ENCODE data around the gene PPP1R17. TPM values are rescaled to one million over a fixed set of nuclear protein-coding genes. Genes with fewer than 3 reads are reported as not detected.
A peak's percentile ranks its signal among the peaks of the same experiment; 100 is the strongest.

Gene PPP1R17
- total RNA-seq, 4 donors from 2014 or later: not detected

DNA sequence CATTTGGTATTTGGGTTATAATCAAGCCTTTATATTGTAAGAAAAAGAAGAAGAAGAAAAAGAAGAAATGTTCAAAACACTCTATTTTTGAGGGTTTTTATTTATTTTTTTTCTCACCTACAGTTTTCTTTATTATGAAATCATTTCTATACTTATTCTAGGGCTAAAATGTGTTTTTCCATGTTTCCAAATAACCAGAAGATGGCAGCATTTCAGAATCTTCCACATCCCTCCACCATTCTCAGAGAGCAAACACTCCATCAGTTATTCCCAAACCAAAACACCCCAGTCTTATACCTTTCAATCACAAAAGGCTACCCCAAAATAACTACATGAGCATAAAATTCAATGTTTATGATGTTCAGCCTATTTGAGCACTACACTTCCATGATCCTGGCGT is 38.7 kb upstream of the PPP1R17 start:
- no peak overlapping the region for H3K27ac ChIP-seq
- WGBS, 2 donors (ENCODE audit: low coverage in 1 of 2): 88 to 100% methylated on average over 1 of the region's 1 CpG
- H3K4me3 ChIP-seq: no peak overlapping the region
- no peaks in the 10 kb centered on the region for H3K27me3 ChIP-seq
- no peaks in the 10 kb centered on the region for H3K9me3 ChIP-seq
- ATAC-seq: no peak
- no peaks in the 10 kb centered on the region for H3K4me1 ChIP-seq
- no peak for TF ChIP-seq EP300 (IDR thresholded peaks at IDR 0.05)
- TF ChIP-seq POLR2A (IDR thresholded peaks at IDR 0.05): no peak
- TF ChIP-seq POLR2AphosphoS5 (IDR thresholded peaks at IDR 0.05): no peak
- peak in 1 of 4 experiments; percentile 8 for TF ChIP-seq CTCF (IDR thresholded peaks at IDR 0.05)
- H3K36me3 ChIP-seq: no peaks in the 10 kb centered on the region

DNA sequence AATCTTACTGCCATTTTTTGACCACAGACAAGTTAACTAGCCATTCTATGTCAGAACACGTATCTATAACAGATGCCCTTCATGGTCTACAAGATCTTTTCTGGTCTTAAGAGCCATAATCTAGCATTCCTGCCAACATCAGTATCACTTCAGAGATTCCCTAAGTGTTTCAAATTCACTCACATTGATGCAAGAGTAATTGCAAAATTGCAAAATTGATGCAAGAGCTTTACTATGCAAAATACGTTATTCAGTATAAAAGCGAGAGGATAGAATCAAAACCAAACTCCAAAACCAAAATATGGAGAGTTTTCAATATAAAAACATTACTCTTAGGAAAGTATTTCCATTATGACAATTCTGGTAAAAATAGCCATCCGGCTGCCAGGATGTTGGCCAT is 38.1 kb upstream of the PPP1R17 start:
- Histone ChIP-seq H3K9me3 (no peaks in the 10 kb centered on the region), H3K36me3 (no peaks in the 10 kb centered on the region), H3K4me3 (no peak overlapping the region), H3K27ac (no peak overlapping the region), H3K27me3 (no peaks in the 10 kb centered on the region), H3K4me1 (no peaks in the 10 kb centered on the region)
- ATAC-seq: no peak
- 89 to 90% methylated on average over 4 of the region's 4 CpGs for WGBS, 2 donors (ENCODE audit: low coverage in 1 of 2)
- TF ChIP-seq CTCF (IDR thresholded peaks at IDR 0.05) (no peak), POLR2A (IDR thresholded peaks at IDR 0.05) (no peak), POLR2AphosphoS5 (IDR thresholded peaks at IDR 0.05) (no peak), EP300 (IDR thresholded peaks at IDR 0.05) (no peak)

DNA sequence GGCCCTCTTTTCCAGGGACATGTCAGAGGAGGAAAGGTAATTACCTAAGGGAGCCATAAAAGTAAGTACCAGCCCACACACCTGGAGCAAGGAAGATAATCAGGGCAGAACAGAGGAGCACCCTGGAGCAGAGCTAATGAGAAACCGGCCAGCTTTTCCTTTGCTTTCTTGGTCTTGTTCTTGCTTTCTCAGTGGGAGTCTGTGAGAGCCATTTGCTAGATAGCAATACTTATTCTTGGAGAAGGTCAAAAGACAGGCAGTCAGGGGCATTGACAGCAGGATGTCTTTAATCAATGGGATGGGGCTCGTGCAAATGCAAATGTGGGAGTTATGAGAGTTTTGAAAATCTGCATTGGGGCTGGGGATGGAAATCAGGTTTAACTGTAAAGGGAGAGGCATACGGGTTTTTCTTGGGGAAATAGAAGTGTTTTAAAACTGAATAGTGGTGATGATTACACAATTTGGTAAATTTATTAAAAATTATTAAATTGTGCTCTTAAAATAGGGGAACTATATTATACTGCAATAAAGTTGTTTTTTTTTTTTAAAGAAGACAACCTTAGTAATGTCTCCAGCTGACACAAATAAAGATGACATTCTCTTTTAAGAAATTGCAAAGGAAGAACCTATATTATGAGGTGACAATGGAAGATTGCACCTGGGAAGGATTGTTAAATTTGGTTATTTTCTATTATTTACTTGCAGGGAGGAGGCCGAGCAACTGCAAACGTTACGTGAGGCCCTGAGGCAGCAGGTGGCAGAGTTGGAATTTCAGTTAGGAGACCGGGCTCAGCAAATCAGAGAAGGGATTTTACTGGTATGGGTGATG is 35.6 kb upstream of the PPP1R17 start:
- WGBS, 2 donors (ENCODE audit: low coverage in 1 of 2): 58 to 63% methylated on average over 6 to 7 of the region's 7 CpGs
- Histone ChIP-seq H3K4me3 (no peak overlapping the region), H3K27me3 (no peaks in the 10 kb centered on the region), H3K36me3 (no peaks in the 10 kb centered on the region), H3K27ac (no peak overlapping the region), H3K9me3 (no peaks in the 10 kb centered on the region), H3K4me1 (no peaks in the 10 kb centered on the region)
- no peak for ATAC-seq
- TF ChIP-seq POLR2AphosphoS5 (IDR thresholded peaks at IDR 0.05): no peak
- TF ChIP-seq CTCF (IDR thresholded peaks at IDR 0.05): no peak
- TF ChIP-seq EP300 (IDR thresholded peaks at IDR 0.05): no peak
- no peak for TF ChIP-seq POLR2A (IDR thresholded peaks at IDR 0.05)

GRCh38 chr7:31652063-31652326 is 35.0 kb upstream of the PPP1R17 start:
- Histone ChIP-seq H3K9me3 (no peaks in the 10 kb centered on the region), H3K36me3 (no peaks in the 10 kb centered on the region), H3K4me3 (no peak overlapping the region), H3K27ac (no peak overlapping the region), H3K27me3 (no peaks in the 10 kb centered on the region), H3K4me1 (no peaks in the 10 kb centered on the region)
- no peak for ATAC-seq
- TF ChIP-seq EP300 (IDR thresholded peaks at IDR 0.05) (no peak), POLR2AphosphoS5 (IDR thresholded peaks at IDR 0.05) (no peak), CTCF (IDR thresholded peaks at IDR 0.05) (no peak), POLR2A (IDR thresholded peaks at IDR 0.05) (no peak)

DNA sequence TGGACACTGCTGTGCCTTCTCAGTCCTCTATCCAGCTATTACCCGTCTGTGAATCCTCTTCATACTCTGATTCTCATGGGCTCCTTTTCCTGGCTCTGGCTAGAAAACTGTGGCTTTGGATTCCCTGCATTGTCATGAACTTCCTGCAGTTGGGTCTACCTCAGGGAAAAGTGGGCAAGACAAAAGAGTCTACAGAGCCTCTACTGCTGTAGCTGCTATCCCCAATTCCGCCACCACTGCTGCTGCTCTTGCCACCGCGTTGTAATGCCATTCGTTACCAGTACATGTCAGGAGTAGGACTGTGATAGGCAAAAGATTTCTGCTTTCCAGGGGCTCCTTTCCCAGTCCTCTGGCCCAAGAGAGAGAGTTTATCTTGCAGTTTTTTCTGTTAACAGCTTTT is 23.9 kb upstream of the PPP1R17 start:
- WGBS, 2 donors (ENCODE audit: low coverage in 1 of 2): 54% methylated on average over 5 of the region's 5 CpGs; no CpG with 5 or more reads in 1 of the 2 donors
- no peak overlapping the region for H3K4me3 ChIP-seq
- TF ChIP-seq POLR2A (IDR thresholded peaks at IDR 0.05) (no peak), CTCF (IDR thresholded peaks at IDR 0.05) (no peak), EP300 (IDR thresholded peaks at IDR 0.05) (no peak), POLR2AphosphoS5 (IDR thresholded peaks at IDR 0.05) (no peak)
- no peaks in the 10 kb centered on the region for H3K9me3 ChIP-seq
- H3K27ac ChIP-seq: no peak overlapping the region
- H3K36me3 ChIP-seq: no peaks in the 10 kb centered on the region
- no peaks in the 10 kb centered on the region for H3K27me3 ChIP-seq
- no peaks in the 10 kb centered on the region for H3K4me1 ChIP-seq
- ATAC-seq: no peak

All from gastroesophageal sphincter (tissue), 4 donors.